Kidney (tissue), 14 donors: Measurements from ENCODE around the gene CAMTA1. TPM values are rescaled to one million over a fixed set of nuclear protein-coding genes. Genes with fewer than 3 reads are reported as not detected.
A peak's percentile ranks its signal among the peaks of the same experiment; 100 is the strongest.

Source experiments
- DNase-seq, 5 donors: peaks; one replicate each; pipeline ENCODE4 v3.0.0-alpha.2; 2013 to 2020
- FAIRE-seq: peaks from 2 replicates; lab custom pipeline; 2012; peaks lifted over from hg19 to GRCh38; lab: Jason Lieb, UNC
- H3K27ac ChIP-seq, 2 donors: one replicate each; pipeline ENCODE4 v1.7.0; 2013; ENCODE audit warnings: low read depth in 2 of 2, low read length in 2 of 2, inconsistent platforms in 1 of 2
- H3K27me3 ChIP-seq: one replicate; pipeline ENCODE4 v1.7.1; 2013; ENCODE audit warnings: low read length, inconsistent platforms; ENCODE audit not compliant: control insufficient read depth, insufficient read depth
- H3K36me3 ChIP-seq, 3 donors: one replicate each; pipeline versions ENCODE4 v1.7.0 to v1.7.1; 2013; ENCODE audit warnings: low read length in 3 of 3, control low read depth in 1 of 3, inconsistent platforms in 1 of 3; ENCODE audit not compliant: insufficient read depth in 3 of 3, control insufficient read depth in 2 of 3
- H3K4me1 ChIP-seq, 3 donors: one replicate each; pipeline versions ENCODE4 v1.7.0 to v1.7.1; 2013; ENCODE audit warnings: low read length in 3 of 3, inconsistent platforms in 1 of 3, low read depth in 1 of 3; ENCODE audit not compliant: control insufficient read depth in 2 of 3, insufficient read depth in 2 of 3
- H3K4me3 ChIP-seq, 3 donors: one replicate each; pipeline versions ENCODE4 v1.7.0 to v1.8.1; 2013; ENCODE audit warnings: low read length in 3 of 3, control low read depth in 1 of 3, inconsistent platforms in 1 of 3
- H3K9ac ChIP-seq, 3 donors: one replicate each; pipeline versions ENCODE4 v1.7.0 to v1.7.1; 2013; ENCODE audit warnings: low read length in 3 of 3, control low read depth in 1 of 3, inconsistent platforms in 1 of 3
- H3K9me3 ChIP-seq, 3 donors: one replicate each; pipeline versions ENCODE4 v1.7.0 to v1.7.1; 2013; ENCODE audit warnings: low read length in 3 of 3, control low read depth in 1 of 3, inconsistent platforms in 1 of 3; ENCODE audit not compliant: control insufficient read depth in 2 of 3, insufficient read depth in 1 of 3
- intact Hi-C: fragments of 100-400 bp; cut with DNase I; formaldehyde crosslinking; loops from one replicate; pipeline ENCODE4 v1.11.1; 2022
- polyA plus RNA-seq: library from polyadenylated mRNA; stranded (reverse); fragments of 350-450 nt; fragmentation: Illumina TruSeq; extraction: RNeasy Lipid Tissue Mini Kit (QIAGEN cat#74804); gene quantifications from one replicate; pipeline ENCODE4 v1.2.3, GENCODE V29; 2014; ENCODE audit warnings: low read depth, low replicate concordance; ENCODE audit not compliant: insufficient read depth
- total RNA-seq: library from RNA; stranded (reverse); fragmentation: NEBNext Ultra II Directional; extraction: Animal tissue kit (Norgen Biotek cat#: 25700); gene quantifications from one replicate; pipeline ENCODE4 v1.2.1, GENCODE V29; 2021
- TF ChIP-seq, protein P1 (sequence below): IDR thresholded peaks from 3 replicates; pipeline ENCODE4 v1.5.1; 2012; ENCODE audit warnings: mild to moderate bottlenecking, moderate library complexity, borderline replicate concordance; ENCODE audit not compliant: insufficient read depth; ENCODE audit errors: extremely low read depth
- donor health status: control.
- donor health status: control.
- donor health status: control.
- donor health status: control.
- donor health status: control.
- donor health status: DM: yes; HTN: yes; CAD: no.
- donor health status: Normal renal cell carcinoma (clear cell type).

CAMTA1 gene
- total and polyA plus RNA-seq, 2 donors from 2014 or later = 79.0 to 170 TPM

DNA sequence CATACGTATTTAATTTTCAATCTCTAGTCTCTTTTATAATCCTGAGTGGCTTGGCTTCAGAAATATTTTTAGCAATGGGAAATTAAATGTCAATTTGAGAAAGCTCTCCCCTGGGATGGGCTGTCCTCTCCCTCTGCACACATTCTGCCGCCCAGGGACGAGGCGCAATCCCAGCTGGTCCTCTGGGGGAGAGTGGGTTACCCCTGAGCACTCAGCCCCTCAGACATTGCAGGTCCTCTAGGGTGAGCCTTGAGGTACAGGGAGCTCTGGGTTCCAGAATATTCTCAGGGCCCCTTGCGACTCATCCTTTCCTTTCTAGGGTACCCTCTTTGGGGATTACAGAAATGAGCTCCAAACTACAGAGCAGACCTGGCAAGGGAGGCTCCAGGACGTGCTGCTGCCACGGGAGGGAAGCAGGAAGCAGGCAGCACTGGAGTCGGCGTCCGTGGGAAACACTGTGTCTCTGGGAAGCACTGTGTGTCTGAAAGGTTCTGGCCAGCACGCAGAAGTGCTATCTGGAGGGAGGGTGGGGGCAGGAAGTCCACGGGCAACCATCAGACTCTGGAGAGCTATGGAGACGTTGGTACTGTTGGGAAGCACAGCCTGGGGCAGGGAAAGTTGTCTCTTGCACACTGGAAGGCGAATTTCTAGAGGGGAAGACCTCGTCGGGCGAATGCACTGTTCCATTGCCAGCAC is 642.5 kb downstream of the CAMTA1 start:
- peaks cover 0 to 1% (median 0%) of the 10 kb centered on the region in 3 donors for H3K9me3 ChIP-seq
- H3K36me3 ChIP-seq = no peaks in the 10 kb centered on the region
- no peak overlapping the region for H3K4me3 ChIP-seq
- no peaks in the 10 kb centered on the region for H3K4me1 ChIP-seq
- intact Hi-C loops = no loop called here
- TF ChIP-seq, protein P1, sequence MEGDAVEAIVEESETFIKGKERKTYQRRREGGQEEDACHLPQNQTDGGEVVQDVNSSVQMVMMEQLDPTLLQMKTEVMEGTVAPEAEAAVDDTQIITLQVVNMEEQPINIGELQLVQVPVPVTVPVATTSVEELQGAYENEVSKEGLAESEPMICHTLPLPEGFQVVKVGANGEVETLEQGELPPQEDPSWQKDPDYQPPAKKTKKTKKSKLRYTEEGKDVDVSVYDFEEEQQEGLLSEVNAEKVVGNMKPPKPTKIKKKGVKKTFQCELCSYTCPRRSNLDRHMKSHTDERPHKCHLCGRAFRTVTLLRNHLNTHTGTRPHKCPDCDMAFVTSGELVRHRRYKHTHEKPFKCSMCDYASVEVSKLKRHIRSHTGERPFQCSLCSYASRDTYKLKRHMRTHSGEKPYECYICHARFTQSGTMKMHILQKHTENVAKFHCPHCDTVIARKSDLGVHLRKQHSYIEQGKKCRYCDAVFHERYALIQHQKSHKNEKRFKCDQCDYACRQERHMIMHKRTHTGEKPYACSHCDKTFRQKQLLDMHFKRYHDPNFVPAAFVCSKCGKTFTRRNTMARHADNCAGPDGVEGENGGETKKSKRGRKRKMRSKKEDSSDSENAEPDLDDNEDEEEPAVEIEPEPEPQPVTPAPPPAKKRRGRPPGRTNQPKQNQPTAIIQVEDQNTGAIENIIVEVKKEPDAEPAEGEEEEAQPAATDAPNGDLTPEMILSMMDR = no peak
- H3K27me3 ChIP-seq = no peaks in the 10 kb centered on the region
- H3K27ac ChIP-seq = no peak overlapping the region
- no peak overlapping the region for H3K9ac ChIP-seq
- DNase-seq (peak in 1 of 5 donors; percentile 67), FAIRE-seq (no peak)

- H3K9me3 ChIP-seq = peaks cover 0 to 1% (median 0%) of the 10 kb centered on the region in 3 donors
- DNase-seq = no peak
- TF ChIP-seq, protein P1 = no peak
- no peaks in the 10 kb centered on the region for H3K27me3 ChIP-seq
- no peak overlapping the region for H3K4me3 ChIP-seq
- no peak overlapping the region for H3K9ac ChIP-seq
- H3K4me1 ChIP-seq = no peaks in the 10 kb centered on the region
- no peak for FAIRE-seq
- no peak overlapping the region for H3K27ac ChIP-seq
- H3K36me3 ChIP-seq = no peaks in the 10 kb centered on the region
- intact Hi-C loops = no loop called here
Observed at GRCh38 chr1:7429290-7429689, 644.0 kb downstream of the CAMTA1 start.

DNA sequence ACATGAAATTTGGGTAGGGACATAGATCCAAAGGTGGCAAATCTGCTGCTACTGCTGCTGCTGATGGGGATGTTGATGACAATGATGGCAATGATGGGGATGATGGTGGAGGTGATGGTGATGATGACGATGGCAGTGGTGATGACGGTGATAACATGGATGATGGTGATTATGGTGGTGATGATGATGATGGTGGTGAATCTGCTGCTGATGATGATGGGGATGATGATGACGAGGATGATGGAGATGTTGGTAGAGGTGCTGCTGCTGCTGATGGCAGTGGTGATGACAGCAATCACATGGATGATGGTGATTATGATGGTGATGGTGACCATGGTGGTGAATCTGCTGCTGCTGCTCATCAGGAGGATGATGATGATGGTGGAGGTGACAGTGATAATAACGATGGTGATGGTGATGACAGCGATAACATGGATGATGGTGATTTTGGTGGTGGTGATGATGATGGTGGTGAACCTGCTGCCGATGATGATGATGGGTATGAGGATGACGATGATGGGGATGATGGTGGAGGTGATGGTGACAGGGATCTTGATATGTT is 644.9 kb downstream of the CAMTA1 start:
- H3K4me1 ChIP-seq = no peaks in the 10 kb centered on the region
- no peak for DNase-seq
- no peaks in the 10 kb centered on the region for H3K27me3 ChIP-seq
- peaks cover 0 to 1% (median 0%) of the 10 kb centered on the region in 3 donors for H3K9me3 ChIP-seq
- TF ChIP-seq, protein P1 = no peak
- H3K27ac ChIP-seq = no peak overlapping the region
- H3K36me3 ChIP-seq = no peaks in the 10 kb centered on the region
- no peak overlapping the region for H3K4me3 ChIP-seq
- no peak for FAIRE-seq
- intact Hi-C loops = no loop called here
- no peak overlapping the region for H3K9ac ChIP-seq
